Measurements from ENCODE around the gene FAM219B. TPM values are rescaled to one million over a fixed set of nuclear protein-coding genes. Genes with fewer than 3 reads are reported as not detected.

FAM219B gene
- total and polyA plus RNA-seq, 2 donors (not counting 1 experiment from before 2014, with no cell fraction given) = 80.2 to 109 TPM

DNA sequence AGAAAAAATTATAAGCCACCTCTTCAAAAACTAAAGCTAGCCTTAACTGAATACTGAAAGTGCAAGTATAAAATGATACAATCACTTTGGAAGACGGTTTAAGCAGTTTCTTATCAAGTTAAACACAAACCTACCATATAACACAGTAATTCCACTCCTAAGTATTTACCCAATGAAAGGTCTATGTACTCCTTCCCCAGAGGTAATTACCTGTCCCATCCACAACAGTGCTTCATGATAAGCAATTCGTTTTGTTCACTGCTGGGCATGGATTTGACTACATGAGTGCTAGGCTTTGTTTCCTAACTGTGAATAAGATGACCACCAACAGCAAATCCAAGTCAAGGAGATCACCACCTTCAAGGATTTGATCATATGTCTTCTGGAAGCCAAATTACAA, 26.9 kb upstream of the FAM219B start:
- H3K27ac Mint-ChIP-seq = no peak overlapping the region
- ATAC-seq (ENCODE audit: low read depth) = no peak
- CTCF ChIA-PET = interaction anchor here (1.2 to 1.3 kb wide), 2 partner anchors 32 to 165 kb away, joined by 3 to 4 read pairs; no protein-coding TSS in a partner anchor
- H3K79me2 ChIP-seq (ENCODE audit: control insufficient read depth, insufficient read depth, low read length) = peaks cover 86% of the 10 kb centered on the region
- no peak overlapping the region for H3K27ac ChIP-seq (ENCODE audit: low read length in 2 of 2)
- DNase-seq = no peak
- H3K36me3 ChIP-seq (replicated peaks in 1 of 2; ENCODE audit: control extremely low read depth in 1 of 2, control insufficient read depth in 1 of 2, extremely low read depth in 1 of 2, insufficient read depth in 2 of 2, low read length in 1 of 2) = peaks cover 0 to 19% of the 10 kb centered on the region in 2 experiments
- 67% methylated on average over 1 of the region's 2 CpGs for WGBS (ENCODE audit: insufficient coverage)
- no peaks in the 10 kb centered on the region for H3K9me3 ChIP-seq (ENCODE audit: control extremely low read depth in 1 of 3, control insufficient read depth in 2 of 3, insufficient read depth in 1 of 3, low read length in 2 of 3)
- H4K20me1 ChIP-seq (ENCODE audit: control insufficient read depth, insufficient read depth, low read length, poor library complexity, severe bottlenecking) = peaks cover 32% of the 10 kb centered on the region
- no peak overlapping the region for H3K4me3 ChIP-seq (ENCODE audit: control extremely low read depth in 1 of 5, extremely low read depth in 1 of 5, insufficient read depth in 1 of 5, low read depth in 2 of 5, low read length in 4 of 5)
- no peak overlapping the region for H2AFZ ChIP-seq (ENCODE audit: insufficient read depth, low read depth, low read length, poor library complexity, severe bottlenecking)
- POLR2A ChIA-PET = interaction anchor here (0.5 to 0.7 kb wide), 2 partner anchors 17 to 274 kb away, joined by 3 to 5 read pairs; no protein-coding TSS in a partner anchor
- H3K9ac ChIP-seq (ENCODE audit: low read length) = no peak overlapping the region
- TF ChIP-seq, protein P1, sequence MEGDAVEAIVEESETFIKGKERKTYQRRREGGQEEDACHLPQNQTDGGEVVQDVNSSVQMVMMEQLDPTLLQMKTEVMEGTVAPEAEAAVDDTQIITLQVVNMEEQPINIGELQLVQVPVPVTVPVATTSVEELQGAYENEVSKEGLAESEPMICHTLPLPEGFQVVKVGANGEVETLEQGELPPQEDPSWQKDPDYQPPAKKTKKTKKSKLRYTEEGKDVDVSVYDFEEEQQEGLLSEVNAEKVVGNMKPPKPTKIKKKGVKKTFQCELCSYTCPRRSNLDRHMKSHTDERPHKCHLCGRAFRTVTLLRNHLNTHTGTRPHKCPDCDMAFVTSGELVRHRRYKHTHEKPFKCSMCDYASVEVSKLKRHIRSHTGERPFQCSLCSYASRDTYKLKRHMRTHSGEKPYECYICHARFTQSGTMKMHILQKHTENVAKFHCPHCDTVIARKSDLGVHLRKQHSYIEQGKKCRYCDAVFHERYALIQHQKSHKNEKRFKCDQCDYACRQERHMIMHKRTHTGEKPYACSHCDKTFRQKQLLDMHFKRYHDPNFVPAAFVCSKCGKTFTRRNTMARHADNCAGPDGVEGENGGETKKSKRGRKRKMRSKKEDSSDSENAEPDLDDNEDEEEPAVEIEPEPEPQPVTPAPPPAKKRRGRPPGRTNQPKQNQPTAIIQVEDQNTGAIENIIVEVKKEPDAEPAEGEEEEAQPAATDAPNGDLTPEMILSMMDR (IDR thresholded peaks at IDR 0.05) = no peak
- TF ChIP-seq EZH2 (IDR thresholded peaks at IDR 0.05; ENCODE audit: borderline replicate concordance, insufficient read depth, low read depth, low read length, poor library complexity, severe bottlenecking) = no peak
- peaks cover 14 to 16% of the 10 kb centered on the region in 2 donors for H3K4me1 ChIP-seq (ENCODE audit: control insufficient read depth in 2 of 2, insufficient read depth in 2 of 2, low read length in 2 of 2)
- intact Hi-C loops (cut with micrococcal nuclease) = no loop called here
- H3K9me3 Mint-ChIP-seq (ENCODE audit: insufficient read depth) = no peaks in the 10 kb centered on the region
- no peak overlapping the region for H3K4me3 Mint-ChIP-seq
- no peaks in the 10 kb centered on the region for H3K27me3 Mint-ChIP-seq
- peaks cover 33% of the 10 kb centered on the region for H3K4me1 Mint-ChIP-seq
- no peaks in the 10 kb centered on the region for H3K27me3 ChIP-seq (replicated peaks in 1 of 4; ENCODE audit: control extremely low read depth in 1 of 4, control insufficient read depth in 3 of 4, insufficient read depth in 4 of 4, low read length in 3 of 4)
- no peak overlapping the region for H3K4me2 ChIP-seq (replicated peaks; ENCODE audit: low read depth, low read length, poor library complexity, severe bottlenecking)

DNA sequence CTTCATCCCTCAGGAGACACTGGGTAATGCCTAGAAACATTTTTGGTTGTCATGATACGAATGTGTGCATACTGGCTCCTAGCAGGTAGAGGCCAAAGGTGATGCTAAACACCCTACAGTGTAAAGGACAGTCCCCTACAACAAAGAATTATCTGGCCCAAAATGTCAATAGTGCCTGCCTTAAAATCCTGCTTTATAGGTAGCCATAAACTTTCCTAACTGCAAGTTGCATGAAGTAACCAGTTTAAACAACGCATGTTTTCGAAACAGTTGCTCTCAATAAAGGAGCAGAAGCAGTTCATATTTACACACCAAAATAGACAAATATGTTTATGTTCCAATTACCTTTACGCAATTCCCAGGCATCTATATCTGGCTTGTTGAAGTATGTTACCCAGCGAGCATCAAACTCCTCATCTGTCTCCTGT, 22.1 kb upstream of the FAM219B start:
- no peak for TF ChIP-seq EZH2 (IDR thresholded peaks at IDR 0.05; ENCODE audit: borderline replicate concordance, insufficient read depth, low read depth, low read length, poor library complexity, severe bottlenecking)
- TF ChIP-seq, protein P1 (IDR thresholded peaks at IDR 0.05) = no peak
- peaks cover 0 to 40% of the 10 kb centered on the region in 2 experiments for H3K36me3 ChIP-seq (replicated peaks in 1 of 2; ENCODE audit: control extremely low read depth in 1 of 2, control insufficient read depth in 1 of 2, extremely low read depth in 1 of 2, insufficient read depth in 2 of 2, low read length in 1 of 2)
- no peak overlapping the region for H3K27ac Mint-ChIP-seq
- no peaks in the 10 kb centered on the region for H3K9me3 Mint-ChIP-seq (ENCODE audit: insufficient read depth)
- no peak overlapping the region for H3K9ac ChIP-seq (ENCODE audit: low read length)
- H4K20me1 ChIP-seq (ENCODE audit: control insufficient read depth, insufficient read depth, low read length, poor library complexity, severe bottlenecking) = peaks cover 8% of the 10 kb centered on the region
- no peak overlapping the region for H3K4me3 Mint-ChIP-seq
- CTCF ChIA-PET = no interaction called here
- H2AFZ ChIP-seq (ENCODE audit: insufficient read depth, low read depth, low read length, poor library complexity, severe bottlenecking) = no peak overlapping the region
- DNase-seq (no peak), ATAC-seq (ENCODE audit: low read depth) (no peak)
- H3K4me3 ChIP-seq (ENCODE audit: control extremely low read depth in 1 of 5, extremely low read depth in 1 of 5, insufficient read depth in 1 of 5, low read depth in 2 of 5, low read length in 4 of 5) = no peak overlapping the region
- intact Hi-C loops (cut with micrococcal nuclease) = no loop called here
- no peaks in the 10 kb centered on the region for H3K27me3 Mint-ChIP-seq
- no peak overlapping the region for H3K4me2 ChIP-seq (replicated peaks; ENCODE audit: low read depth, low read length, poor library complexity, severe bottlenecking)
- peaks cover 47% of the 10 kb centered on the region for H3K79me2 ChIP-seq (ENCODE audit: control insufficient read depth, insufficient read depth, low read length)
- H3K27ac ChIP-seq (ENCODE audit: low read length in 2 of 2) = no peak overlapping the region
- peaks cover 3 to 8% of the 10 kb centered on the region in 2 donors for H3K4me1 ChIP-seq (ENCODE audit: control insufficient read depth in 2 of 2, insufficient read depth in 2 of 2, low read length in 2 of 2)
- POLR2A ChIA-PET = no interaction called here
- no peaks in the 10 kb centered on the region for H3K9me3 ChIP-seq (ENCODE audit: control extremely low read depth in 1 of 3, control insufficient read depth in 2 of 3, insufficient read depth in 1 of 3, low read length in 2 of 3)
- no peaks in the 10 kb centered on the region for H3K27me3 ChIP-seq (replicated peaks in 1 of 4; ENCODE audit: control extremely low read depth in 1 of 4, control insufficient read depth in 3 of 4, insufficient read depth in 4 of 4, low read length in 3 of 4)
- peaks cover 15% of the 10 kb centered on the region for H3K4me1 Mint-ChIP-seq
- 100% methylated on average over 4 of the region's 5 CpGs for WGBS (ENCODE audit: insufficient coverage)

All from B cell (primary cell).